ENCODE data around the gene GOLIM4.

- TF ChIP-seq CTCF (IDR thresholded peaks at IDR 0.05; ENCODE audit: poor library complexity) (no peak), EZH2 (IDR thresholded peaks at IDR 0.05; ENCODE audit: borderline replicate concordance) (no peak), EZH2phosphoT487 (IDR thresholded peaks at IDR 0.05; ENCODE audit: low read depth, severe bottlenecking, unreplicated experiment) (no peak)
These were observed 35.4 kb downstream of the GOLIM4 start for GRCh38 chr3:168060317-168060716.
